HG03457 (cell line): ENCODE measurements around the gene NUP188.
"Not testable (repeated sequence)": the region's sequence is repeated elsewhere in the genome, so short reads cannot be mapped to it uniquely, and the experiment has no call there.

ENCODE experiments used
- ATAC-seq: cut with Tn5 transposase; IDR thresholded peaks from one replicate; pipeline ENCODE4 v1.9.1; 2021; ENCODE audit warnings: moderate number of reproducible peaks; ENCODE audit not compliant: unreplicated experiment

NUP188 gene

GRCh38 chr9:128944966-128945365 lies 2.5 kb upstream of the NUP188 start:
- not testable (repeated sequence) for ATAC-seq

GRCh38 chr9:128945798-128946501 lies 1.5 kb upstream of the NUP188 start:
- ATAC-seq, result no peak

- no peak for ATAC-seq
Measured at GRCh38 chr9:128946571-128947276, 775 bp upstream of the NUP188 start.

DNA sequence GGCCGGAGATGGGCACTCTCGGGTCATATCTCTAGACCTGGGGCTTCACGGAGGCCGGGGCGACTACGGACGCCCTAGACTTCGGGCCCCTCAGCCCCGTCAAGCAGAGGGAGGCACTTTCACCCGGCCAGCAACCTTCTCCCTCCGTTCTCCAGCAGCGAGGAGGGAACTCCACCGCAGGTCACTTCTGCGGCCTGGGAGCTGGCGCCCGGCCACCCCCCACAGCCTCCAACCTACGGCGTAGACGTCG lies 297 bp upstream of the NUP188 start:
- ATAC-seq, result peak; percentile 14

GRCh38 chr9:128961403-128961802 lies 13.9 kb downstream of the NUP188 start:
- not testable (repeated sequence) for ATAC-seq

DNA sequence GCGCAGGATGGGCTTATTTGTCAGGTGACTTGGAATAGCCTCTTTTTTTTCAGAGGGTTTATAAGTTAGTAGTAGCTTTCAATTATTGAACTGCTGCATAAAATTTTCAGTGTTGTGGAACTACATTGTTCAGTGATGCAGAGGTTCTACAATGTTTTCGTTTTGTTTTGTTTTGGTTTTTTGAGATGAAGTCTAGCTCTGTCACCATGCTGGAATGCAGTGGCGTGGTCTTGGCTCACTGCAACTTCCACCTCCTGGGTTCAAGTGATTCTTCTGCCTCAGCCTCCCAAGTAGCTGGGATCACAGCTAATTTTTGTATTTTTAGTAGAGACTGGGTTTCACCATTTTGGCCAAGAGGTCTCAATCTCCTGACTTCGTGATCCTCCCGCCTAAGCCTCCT lies 22.0 kb downstream of the NUP188 start:
- ATAC-seq, result no peak

- no peak for ATAC-seq
Measured at GRCh38 chr9:128972956-128973355, 25.5 kb downstream of the NUP188 start.

DNA sequence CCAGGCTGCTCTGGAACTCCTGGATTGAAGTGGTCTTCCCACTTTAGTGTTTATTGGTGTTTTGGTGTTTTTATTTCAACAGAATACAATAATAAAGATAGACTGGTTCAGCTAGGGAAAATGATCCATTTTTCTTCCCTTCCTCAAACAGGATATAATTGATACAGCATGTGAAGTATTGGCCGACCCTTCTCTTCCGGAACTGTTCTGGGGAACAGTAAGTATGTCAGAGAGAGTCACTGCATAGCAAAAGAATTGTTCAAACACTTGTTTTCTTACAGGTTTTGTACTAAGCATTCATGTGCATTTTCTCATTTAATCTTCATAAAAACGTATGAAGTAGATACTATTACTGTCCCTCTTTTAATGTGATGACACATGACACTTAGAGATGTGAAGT lies 31.6 kb downstream of the NUP188 start:
- ATAC-seq, result no peak

DNA sequence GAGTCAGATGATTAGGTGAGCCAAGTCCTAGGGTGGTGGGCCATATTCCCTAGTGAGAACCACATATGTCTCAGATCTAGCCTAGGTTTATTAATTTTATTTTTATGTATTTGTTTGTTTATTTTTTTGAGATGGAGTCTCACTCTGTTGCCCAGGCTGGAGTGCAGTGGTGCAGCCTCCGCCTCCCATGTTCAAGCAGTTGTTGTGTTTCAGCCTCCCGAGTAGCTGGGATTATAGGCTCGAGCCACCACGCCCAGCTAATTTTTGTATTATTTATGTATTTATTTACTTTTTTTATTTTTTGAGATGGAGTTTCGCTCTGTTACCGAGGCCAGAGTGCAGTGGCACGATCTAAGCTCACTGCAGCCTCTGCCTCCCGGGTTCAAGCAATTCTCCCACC lies 36.0 kb downstream of the NUP188 start:
- ATAC-seq, result no peak

DNA sequence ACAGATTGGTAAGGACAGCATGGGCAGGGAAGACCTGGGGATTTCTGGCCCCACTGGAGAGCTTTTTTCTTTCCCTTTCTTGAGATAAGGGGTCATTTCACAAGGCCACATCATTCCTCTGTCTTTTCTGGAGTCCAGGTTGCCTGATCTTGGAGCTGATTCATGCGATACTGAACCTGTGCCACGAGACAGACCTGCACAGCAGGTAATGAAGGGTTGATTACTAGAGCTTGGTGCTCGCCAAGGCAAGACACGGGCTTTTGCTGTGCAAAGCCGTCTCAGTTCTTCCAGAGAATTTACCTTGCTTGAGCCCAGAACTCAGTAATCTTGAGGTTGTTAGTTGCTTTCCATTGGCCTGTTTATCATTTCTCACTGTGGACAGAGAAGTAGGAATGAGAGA lies 39.2 kb downstream of the NUP188 start:
- no peak for ATAC-seq

DNA sequence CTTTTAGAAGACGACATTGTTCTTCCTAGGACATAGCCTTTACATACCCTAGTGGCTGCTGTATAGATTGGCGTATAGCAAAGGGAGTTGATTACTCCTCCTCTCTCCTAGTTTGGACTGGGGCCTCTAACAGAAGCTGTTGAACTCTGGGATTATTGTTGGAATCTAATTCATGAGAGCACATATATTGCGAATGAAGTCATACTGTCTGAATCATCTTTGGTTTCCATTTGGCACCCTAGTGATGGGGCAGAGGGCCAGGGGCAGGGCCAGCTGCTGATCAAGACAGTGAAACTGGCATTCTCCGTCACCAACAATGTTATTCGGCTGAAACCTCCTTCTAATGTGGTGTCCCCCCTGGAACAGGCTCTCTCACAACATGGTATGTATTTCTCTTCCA lies 40.3 kb downstream of the NUP188 start:
- no peak for ATAC-seq

GRCh38 chr9:128992995-128993394 lies 45.5 kb downstream of the NUP188 start:
- ATAC-seq, result no peak

DNA sequence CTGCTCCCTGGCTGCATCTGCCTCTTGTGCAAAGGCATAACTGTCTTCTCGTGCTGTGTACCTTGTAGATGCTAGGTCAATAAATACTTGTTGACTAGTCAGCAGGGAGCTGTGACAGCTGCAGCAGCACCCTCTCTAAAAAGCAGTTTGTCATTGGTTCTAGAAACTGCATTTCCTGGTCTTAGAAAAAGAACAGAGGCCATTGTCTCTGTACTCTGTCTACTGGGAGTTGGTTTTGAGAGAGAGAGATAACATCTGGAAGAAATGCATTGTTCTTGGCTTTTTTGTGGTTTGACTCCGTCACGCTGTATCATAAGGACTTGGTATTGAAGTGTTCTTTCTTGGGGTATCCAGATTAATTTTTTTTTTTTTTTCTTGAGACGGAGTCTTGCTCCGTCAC lies 48.3 kb downstream of the NUP188 start:
- no peak for ATAC-seq

- no peak for ATAC-seq
Measured at GRCh38 chr9:128998462-128998861, 51.0 kb downstream of the NUP188 start.

GRCh38 chr9:128999581-129000206 lies 52.2 kb downstream of the NUP188 start:
- no peak for ATAC-seq

- ATAC-seq, result no peak
Measured at GRCh38 chr9:129001504-129002325, 54.2 kb downstream of the NUP188 start.

DNA sequence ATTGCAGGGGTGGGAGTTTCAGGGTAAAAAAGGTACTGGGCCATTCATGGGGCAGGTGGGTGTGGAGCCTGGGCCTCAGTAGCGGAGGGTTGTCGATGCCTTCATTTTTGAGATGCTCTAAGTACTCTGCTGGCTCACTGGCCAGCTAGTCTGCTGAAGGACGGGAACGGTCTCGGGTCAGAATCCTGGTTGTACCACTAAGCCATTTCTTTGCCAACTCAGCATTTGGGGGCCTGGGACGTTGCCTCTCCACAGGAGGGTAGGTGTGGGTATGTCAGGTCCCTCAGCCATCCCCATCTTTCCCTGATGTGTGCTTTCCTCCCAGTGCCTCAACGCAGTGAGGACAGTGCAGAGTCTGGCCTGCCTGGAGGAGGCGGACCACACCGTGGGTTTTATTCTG lies 55.5 kb downstream of the NUP188 start:
- no peak for ATAC-seq

DNA sequence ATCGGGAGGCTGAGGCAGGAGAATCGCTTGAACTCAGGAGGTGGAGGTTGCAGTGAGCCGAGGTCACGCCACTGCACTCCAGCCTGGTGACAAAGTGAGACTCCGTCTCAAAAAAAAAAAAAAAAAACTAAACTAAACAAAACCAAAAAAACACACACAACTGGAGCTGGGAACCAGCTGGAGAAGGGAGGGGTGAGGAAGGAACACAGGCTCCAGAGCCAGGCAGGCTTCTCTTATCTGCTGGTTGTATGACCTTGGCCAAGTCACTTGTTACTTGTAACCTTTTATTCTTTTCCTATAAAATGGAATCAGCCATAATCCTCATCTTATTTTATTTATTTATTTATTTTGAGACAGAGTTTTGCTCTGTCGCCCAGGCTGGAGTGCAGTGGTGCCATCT lies 56.7 kb downstream of the NUP188 start:
- not testable (repeated sequence) for ATAC-seq

DNA sequence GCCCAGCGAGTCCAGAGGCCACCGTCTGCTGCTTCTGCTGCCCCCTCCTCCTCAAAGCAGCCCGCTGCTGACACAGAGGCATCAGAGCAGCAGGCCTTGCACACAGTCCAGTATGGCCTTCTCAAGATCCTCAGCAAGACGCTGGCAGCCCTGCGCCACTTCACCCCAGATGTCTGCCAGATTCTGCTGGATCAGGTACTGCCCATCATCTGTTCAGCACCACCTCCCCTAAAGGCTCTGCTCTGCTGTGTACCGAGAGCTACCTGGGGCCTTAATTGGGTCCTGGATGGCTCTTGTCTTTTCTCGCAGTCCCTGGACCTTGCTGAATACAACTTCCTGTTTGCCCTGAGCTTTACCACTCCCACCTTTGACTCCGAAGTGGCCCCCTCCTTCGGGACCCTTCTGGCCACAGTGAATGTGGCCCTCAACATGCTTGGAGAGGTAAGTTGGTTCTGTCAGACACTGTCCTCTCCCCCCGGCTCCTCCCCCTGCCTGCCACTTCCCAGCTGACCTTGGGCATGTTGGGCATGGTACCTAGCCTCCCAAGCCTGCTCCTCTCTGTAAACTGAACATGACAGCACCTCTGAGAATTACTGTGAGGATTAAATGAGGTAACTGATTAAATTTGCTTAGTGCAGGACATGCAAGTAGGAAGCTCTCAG lies 58.0 kb downstream of the NUP188 start:
- ATAC-seq, result no peak

DNA sequence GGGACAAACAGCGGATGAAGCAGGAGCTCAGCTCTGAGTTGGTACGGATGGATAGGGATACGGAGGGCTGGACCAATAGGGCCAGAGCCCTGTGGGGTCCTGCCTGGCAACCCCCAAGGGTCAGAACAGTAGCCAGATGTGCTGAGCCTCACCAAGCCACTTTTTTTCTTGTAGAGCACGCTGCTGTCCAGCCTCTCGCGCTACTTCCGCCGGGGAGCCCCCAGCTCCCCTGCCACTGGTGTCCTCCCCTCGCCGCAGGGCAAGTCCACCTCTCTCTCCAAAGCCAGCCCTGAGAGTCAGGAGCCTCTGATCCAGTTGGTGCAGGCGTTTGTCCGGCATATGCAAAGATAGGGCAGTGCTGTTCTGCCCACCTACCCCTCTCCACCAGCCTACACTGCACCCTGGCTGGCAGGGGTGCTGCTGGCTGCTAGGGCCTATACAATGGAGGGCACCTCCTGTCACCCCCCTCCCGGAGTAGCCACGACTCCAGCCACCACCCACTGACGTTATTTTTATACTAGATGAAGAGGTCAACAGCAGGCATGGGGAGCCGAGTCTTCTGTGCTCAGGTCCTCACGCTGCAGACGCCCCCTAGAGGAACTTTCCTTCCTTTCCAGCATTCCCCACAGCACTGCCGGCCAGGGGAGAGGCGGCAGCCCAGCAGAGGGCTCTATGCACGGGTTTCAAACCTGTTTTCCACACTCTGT lies 59.0 kb downstream of the NUP188 start:
- no peak for ATAC-seq
